Testis (tissue), 3 donors: ENCODE measurements around the gene FOXF2. TPM values are rescaled to one million over a fixed set of nuclear protein-coding genes. Genes with fewer than 3 reads are reported as not detected.

Experiments used
- DNase-seq: peaks from one replicate; pipeline ENCODE4 v3.0.0-alpha.2; 2019
- H3K27ac ChIP-seq, 2 donors: fragments of 200-600 bp; sonication (generic); one replicate each; pipeline ENCODE4 v1.5.1; 2019
- H3K27me3 ChIP-seq: fragments of 200-600 bp; sonication (generic); one replicate; pipeline ENCODE4 v1.5.1; 2019
- H3K36me3 ChIP-seq: fragments of 200-600 bp; sonication (generic); one replicate; pipeline ENCODE4 v1.5.1; 2017; ENCODE audit warnings: low read depth; ENCODE audit errors: missing control alignments
- H3K4me1 ChIP-seq: fragments of 200-600 bp; sonication (generic); one replicate; pipeline ENCODE4 v1.5.1; 2019
- H3K4me3 ChIP-seq, 2 donors: fragments of 200-600 bp; sonication (generic); one replicate each; pipeline ENCODE4 v1.5.1; 2017 to 2019
- H3K9me3 ChIP-seq: fragments of 200-600 bp; sonication (generic); one replicate; pipeline ENCODE4 v1.5.1; 2017
- POLR2A ChIP-seq: fragments of 450-650 bp; IDR thresholded peaks from one replicate; pipeline ENCODE4 v1.6.1; 2017; ENCODE audit warnings: antibody characterized with exemption, mild to moderate bottlenecking, moderate library complexity
- WGBS, 2 donors: methylation state at CpG; one replicate each; pipeline ENCODE4 v1.1.5; 2018; 5-methylcytosine and 5-hydroxymethylcytosine counted together
- intact Hi-C: fragments of 100-400 bp; cut with DNase I; formaldehyde crosslinking; loops from one replicate; pipeline ENCODE4 v1.15.1; 2023; ENCODE audit warnings: low total_unique reads
- polyA plus RNA-seq: library from polyadenylated mRNA; stranded (reverse); fragments of 350-450 nt; fragmentation: Illumina TruSeq; extraction: RNeasy Lipid Tissue Mini Kit (QIAGEN cat#74804); gene quantifications from one replicate; pipeline ENCODE4 v1.2.3, GENCODE V29; 2014; ENCODE audit warnings: low read depth, low replicate concordance; ENCODE audit not compliant: insufficient read depth
- total RNA-seq, 2 donors: library from RNA; depleted of rRNA; stranded (reverse); fragments of >200 nt; gene quantifications; one replicate each; pipeline ENCODE4 v1.2.3, GENCODE V29; 2016
- TF ChIP-seq, protein P1 (sequence below), 3 experiments: fragments of 450-650 bp in 2 of 3; fragments of 200-600 bp in 1 of 3; sonication (generic) in 1 of 3; IDR thresholded peaks; one replicate each; pipeline ENCODE4 v1.5.1; 2016 to 2019; ENCODE audit warnings: antibody characterized with exemption in 3 of 3, mild to moderate bottlenecking in 2 of 3, moderate library complexity in 1 of 3

Gene FOXF2
- total and polyA plus RNA-seq, 3 donors from 2014 or later = 1.2 to 4.7 (median 3.3) TPM

DNA sequence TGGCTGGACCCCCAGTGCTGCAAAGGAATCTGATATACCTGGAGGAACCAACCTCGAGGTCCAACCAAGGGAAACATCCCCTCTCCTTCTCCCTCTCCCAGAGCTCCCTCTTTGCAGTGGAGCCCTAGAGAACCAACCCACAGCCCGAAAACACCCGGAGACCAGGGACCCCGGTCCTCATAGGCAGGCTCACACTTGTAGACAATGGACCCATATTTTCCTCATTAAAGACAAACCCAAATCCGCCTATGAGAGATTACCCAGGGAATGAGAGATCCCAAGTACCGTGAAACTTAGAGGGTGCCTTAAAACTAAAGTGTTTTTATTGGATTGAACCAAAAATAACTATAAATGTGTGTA, 9.6 kb upstream of the FOXF2 start:
- DNase-seq = no peak
- H3K9me3 ChIP-seq = no peaks in the 10 kb centered on the region
- H3K27ac ChIP-seq = no peak overlapping the region
- H3K4me1 ChIP-seq = peaks cover 17% of the 10 kb centered on the region
- WGBS, 2 donors = 13 to 15% methylated on average over 6 of the region's 6 CpGs
- TF ChIP-seq, protein P1, sequence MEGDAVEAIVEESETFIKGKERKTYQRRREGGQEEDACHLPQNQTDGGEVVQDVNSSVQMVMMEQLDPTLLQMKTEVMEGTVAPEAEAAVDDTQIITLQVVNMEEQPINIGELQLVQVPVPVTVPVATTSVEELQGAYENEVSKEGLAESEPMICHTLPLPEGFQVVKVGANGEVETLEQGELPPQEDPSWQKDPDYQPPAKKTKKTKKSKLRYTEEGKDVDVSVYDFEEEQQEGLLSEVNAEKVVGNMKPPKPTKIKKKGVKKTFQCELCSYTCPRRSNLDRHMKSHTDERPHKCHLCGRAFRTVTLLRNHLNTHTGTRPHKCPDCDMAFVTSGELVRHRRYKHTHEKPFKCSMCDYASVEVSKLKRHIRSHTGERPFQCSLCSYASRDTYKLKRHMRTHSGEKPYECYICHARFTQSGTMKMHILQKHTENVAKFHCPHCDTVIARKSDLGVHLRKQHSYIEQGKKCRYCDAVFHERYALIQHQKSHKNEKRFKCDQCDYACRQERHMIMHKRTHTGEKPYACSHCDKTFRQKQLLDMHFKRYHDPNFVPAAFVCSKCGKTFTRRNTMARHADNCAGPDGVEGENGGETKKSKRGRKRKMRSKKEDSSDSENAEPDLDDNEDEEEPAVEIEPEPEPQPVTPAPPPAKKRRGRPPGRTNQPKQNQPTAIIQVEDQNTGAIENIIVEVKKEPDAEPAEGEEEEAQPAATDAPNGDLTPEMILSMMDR (IDR thresholded peaks at IDR 0.05) = no peak
- TF ChIP-seq POLR2A = no peak
- no peak overlapping the region for H3K4me3 ChIP-seq
- intact Hi-C loops = loop anchor here (5.0 kb wide), 1 partner anchor 582 kb away; no protein-coding TSS in a partner anchor
- no peaks in the 10 kb centered on the region for H3K36me3 ChIP-seq
- no peaks in the 10 kb centered on the region for H3K27me3 ChIP-seq

DNA sequence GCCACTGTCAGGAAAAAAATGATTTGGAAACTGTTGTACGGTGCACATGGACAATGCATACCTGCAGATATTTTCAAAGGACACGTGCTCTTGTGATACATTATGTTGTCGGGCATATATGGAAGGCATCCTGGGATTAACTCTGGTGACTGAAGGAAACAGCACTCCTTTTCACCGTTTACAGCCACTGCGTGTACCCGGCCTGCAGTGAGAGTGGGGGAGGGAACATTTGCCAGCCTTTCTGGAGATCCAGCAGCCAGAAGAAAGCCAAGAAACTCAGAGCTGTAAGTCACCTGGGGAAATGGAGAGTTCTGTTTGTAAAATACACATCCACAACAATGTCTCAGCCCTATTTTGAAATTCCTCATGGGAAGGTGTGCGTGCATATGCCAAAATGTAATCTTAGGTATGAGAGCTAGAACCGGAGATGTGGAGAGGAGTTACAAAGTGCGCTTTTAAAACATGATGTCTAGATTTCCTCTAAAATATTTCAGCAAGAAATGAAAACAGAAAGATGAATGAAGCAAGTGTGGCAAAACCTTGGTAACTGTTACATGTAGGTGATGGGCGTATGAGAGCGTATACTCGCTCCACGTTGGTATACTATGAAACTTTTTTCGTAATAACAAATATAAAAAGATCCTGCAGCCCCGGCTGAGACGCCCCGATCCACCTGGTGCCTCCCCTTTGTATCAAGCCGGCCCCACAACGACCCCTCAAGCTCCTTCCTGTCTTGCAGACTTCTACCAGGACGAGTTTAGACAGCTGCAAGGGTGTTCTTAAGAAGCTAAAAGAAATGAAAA, 8.6 kb upstream of the FOXF2 start:
- intact Hi-C loops = loop anchor here (5.0 kb wide), 1 partner anchor 584 kb away; no protein-coding TSS in a partner anchor
- peaks cover 17% of the 10 kb centered on the region for H3K4me1 ChIP-seq
- H3K27me3 ChIP-seq = no peaks in the 10 kb centered on the region
- no peak for TF ChIP-seq POLR2A
- TF ChIP-seq, protein P1 (IDR thresholded peaks at IDR 0.05) = no peak
- no peaks in the 10 kb centered on the region for H3K9me3 ChIP-seq
- no peaks in the 10 kb centered on the region for H3K36me3 ChIP-seq
- H3K27ac ChIP-seq = no peak overlapping the region
- H3K4me3 ChIP-seq = no peak overlapping the region
- DNase-seq = no peak
- WGBS, 2 donors = 10 to 15% methylated on average over 20 of the region's 20 CpGs

DNA sequence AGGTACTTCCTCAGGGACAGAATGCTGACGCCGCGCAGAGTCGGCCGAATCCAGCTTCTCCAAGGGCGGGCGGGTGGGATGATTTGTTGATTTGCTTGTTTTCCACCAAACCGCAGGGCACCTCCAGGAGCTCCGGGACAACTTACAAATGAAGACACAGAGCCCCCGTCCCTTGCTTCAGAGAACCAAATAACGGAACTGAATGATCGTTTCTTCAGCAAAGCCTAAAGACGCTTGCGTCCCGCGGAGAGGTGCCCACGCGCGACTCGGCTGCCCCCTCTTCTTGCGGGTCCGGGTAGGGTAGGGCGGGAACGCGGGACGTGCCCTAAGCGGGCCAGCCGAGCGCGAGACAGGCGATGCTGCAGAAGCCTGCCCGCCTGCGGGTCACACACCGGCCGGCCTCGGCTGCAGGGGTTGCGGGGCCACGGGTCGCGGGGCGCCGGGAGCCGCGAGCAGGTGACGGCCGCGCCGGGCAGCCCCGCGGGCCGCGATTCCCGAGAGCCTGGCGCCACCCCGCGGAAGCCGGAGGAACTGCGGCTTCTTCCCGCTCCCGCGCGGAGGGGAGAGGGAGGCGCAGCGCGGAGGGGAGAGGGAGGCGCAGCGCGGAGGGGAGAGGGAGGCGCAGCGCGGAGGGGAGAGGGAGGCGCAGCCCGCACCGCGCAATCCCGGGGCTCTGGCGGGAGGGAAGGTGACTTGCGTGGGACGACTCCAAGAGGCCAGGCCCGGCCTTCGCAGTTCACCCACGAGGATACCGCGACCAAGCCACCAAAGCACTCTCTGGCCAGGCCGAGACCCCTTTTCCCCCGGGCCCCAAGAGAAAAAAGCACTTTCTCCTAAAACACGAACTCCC, 7.7 kb upstream of the FOXF2 start:
- intact Hi-C loops = loop anchor here (5.0 kb wide), 1 partner anchor 584 kb away; no protein-coding TSS in a partner anchor
- TF ChIP-seq, protein P1 (IDR thresholded peaks at IDR 0.05) = peak; percentile 88 to 91 (median 89)
- no peak for TF ChIP-seq POLR2A
- peak overlapping the region; percentile 34 to 36 for H3K4me3 ChIP-seq
- DNase-seq = peak; percentile 69
- H3K9me3 ChIP-seq = no peaks in the 10 kb centered on the region
- no peaks in the 10 kb centered on the region for H3K27me3 ChIP-seq
- 1% methylated on average over 17 to 81 of the region's 87 CpGs for WGBS, 2 donors
- peaks cover 17% of the 10 kb centered on the region for H3K4me1 ChIP-seq
- H3K27ac ChIP-seq = no peak overlapping the region
- no peaks in the 10 kb centered on the region for H3K36me3 ChIP-seq

GRCh38 chr6:1382331-1382882, 7.0 kb upstream of the FOXF2 start:
- Histone ChIP-seq H3K36me3 (no peaks in the 10 kb centered on the region), H3K4me3 (peak overlapping the region; percentile 12 to 36), H3K4me1 (peaks cover 17% of the 10 kb centered on the region), H3K27me3 (no peaks in the 10 kb centered on the region), H3K9me3 (no peaks in the 10 kb centered on the region), H3K27ac (no peak overlapping the region)
- intact Hi-C loops = loop anchor here (5.0 kb wide), 1 partner anchor 585 kb away; no protein-coding TSS in a partner anchor
- whole genome bisulfite sequencing, 2 donors = 5 to 11% methylated on average over 10 to 35 of the region's 35 CpGs
- DNase-seq = no peak
- no peak for TF ChIP-seq POLR2A
